HK-2 (cell line): ENCODE results near the gene DAND5.

ENCODE experiments used
- DNase-seq: peaks from one replicate; pipeline ENCODE4 v3.0.0-alpha.2; 2018; ENCODE audit not compliant: unreplicated experiment

The DAND5 gene

GRCh38 chr19:12994701-12995595 is 25.6 kb downstream of the DAND5 start, which contains the start of gene NFIX:
NFIX (plus strand) TSS chr19:12995475; CDS start chr19:12995838, 363 bp downstream.
- no peak for DNase-seq

GRCh38 chr19:12995596-12996405 is 26.4 kb downstream of the DAND5 start:
- DNase-seq: no peak

- no peak for DNase-seq
Observed at GRCh38 chr19:12996406-12997094, 27.2 kb downstream of the DAND5 start.

GRCh38 chr19:12997179-12997966 is 28.0 kb downstream of the DAND5 start:
- DNase-seq: no peak

- no peak for DNase-seq
Observed at GRCh38 chr19:12997967-12998940, 28.9 kb downstream of the DAND5 start.

- DNase-seq: no peak
Observed at GRCh38 chr19:13001166-13001501, 31.8 kb downstream of the DAND5 start.

- no peak for DNase-seq
Observed at GRCh38 chr19:13001502-13002165, 32.3 kb downstream of the DAND5 start.

GRCh38 chr19:13002166-13002898 is 33.0 kb downstream of the DAND5 start:
- no peak for DNase-seq

GRCh38 chr19:13003081-13003480 is 33.7 kb downstream of the DAND5 start:
- no peak for DNase-seq

- no peak for DNase-seq
Observed at GRCh38 chr19:13004273-13004672, 34.9 kb downstream of the DAND5 start.

- DNase-seq: no peak
Observed at GRCh38 chr19:13005253-13005652, 35.9 kb downstream of the DAND5 start.

- no peak for DNase-seq
Observed at GRCh38 chr19:13005861-13006370, 36.5 kb downstream of the DAND5 start.

- DNase-seq: no peak
Observed at GRCh38 chr19:13006431-13007281, 37.3 kb downstream of the DAND5 start.

- DNase-seq: no peak
Observed at GRCh38 chr19:13007292-13008045, 38.1 kb downstream of the DAND5 start.

- no peak for DNase-seq
Observed at GRCh38 chr19:13008926-13009787, 39.8 kb downstream of the DAND5 start.
